GM19351 (cell line): ENCODE results near the gene OOEP.

Experiments used
- ATAC-seq: cut with Tn5 transposase; IDR thresholded peaks from one replicate; pipeline ENCODE4 v1.9.1; 2021; ENCODE audit warnings: mild to moderate bottlenecking, moderate library complexity; ENCODE audit not compliant: unreplicated experiment

Gene OOEP

DNA sequence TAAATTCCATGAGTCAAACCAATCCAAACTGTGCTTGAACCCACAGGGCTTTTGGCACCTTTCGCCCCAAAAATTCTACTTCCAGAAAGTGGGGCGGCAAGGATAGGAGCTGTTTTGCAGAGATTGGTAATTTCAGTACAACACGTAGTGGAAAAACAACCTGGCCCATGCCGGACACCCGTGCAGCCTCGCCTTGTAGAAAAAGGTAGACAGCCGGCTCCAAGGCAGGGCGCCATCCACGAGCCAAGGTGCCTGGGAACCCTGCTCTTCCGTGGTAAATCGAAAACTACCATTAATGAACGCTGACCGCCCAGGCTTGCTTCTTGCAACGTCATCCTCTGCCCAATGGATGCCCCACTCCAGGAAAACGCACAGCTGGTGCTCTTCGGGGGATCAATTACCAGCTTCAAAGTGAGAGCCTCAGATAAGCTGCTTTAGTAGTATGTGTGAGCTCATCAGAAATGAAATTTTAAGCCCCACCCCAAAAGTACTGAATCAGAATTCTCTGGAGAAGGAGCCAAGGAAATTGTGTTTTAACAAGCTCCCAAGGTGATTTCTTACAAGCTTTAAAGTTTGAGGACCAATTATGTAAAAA lies 1.8 kb downstream of the OOEP start:
- ATAC-seq = no peak

DNA sequence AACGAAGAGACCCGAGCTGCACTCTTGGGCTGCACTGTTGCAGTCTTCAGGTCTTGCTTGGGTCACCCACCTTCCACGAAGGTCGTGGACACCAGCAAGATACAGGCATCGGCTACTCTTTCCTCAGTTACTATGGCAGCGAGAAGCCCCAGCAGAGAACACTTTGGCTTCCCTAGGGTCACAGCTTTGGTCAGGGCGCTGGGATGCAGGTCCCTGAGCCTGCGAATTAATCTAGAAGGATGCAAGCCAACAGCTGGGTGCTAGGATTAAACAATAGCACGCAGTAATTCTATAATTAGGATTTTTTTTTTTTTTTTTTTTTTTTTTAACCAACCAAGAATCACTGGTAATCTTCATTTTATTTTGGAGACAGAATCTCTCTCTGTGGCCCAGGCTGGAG lies 5.1 kb downstream of the OOEP start:
- ATAC-seq = no peak

GRCh38 chr6:73364121-73364520 lies 5.6 kb downstream of the OOEP start:
- no peak for ATAC-seq

DNA sequence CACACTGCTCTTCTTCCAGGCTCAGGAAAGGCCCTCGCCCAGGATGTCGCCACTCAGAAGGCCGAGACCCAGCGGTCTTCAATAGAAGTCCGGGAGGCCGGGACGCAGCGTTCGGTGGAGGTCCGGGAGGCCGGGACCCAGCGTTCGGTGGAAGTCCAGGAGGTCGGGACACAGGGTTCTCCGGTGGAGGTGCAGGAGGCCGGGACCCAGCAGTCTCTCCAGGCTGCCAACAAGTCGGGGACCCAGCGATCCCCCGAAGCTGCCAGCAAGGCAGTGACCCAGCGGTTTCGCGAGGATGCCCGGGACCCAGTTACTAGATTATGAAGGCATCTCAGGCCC lies 6.2 kb downstream of the OOEP start:
- ATAC-seq = no peak

DNA sequence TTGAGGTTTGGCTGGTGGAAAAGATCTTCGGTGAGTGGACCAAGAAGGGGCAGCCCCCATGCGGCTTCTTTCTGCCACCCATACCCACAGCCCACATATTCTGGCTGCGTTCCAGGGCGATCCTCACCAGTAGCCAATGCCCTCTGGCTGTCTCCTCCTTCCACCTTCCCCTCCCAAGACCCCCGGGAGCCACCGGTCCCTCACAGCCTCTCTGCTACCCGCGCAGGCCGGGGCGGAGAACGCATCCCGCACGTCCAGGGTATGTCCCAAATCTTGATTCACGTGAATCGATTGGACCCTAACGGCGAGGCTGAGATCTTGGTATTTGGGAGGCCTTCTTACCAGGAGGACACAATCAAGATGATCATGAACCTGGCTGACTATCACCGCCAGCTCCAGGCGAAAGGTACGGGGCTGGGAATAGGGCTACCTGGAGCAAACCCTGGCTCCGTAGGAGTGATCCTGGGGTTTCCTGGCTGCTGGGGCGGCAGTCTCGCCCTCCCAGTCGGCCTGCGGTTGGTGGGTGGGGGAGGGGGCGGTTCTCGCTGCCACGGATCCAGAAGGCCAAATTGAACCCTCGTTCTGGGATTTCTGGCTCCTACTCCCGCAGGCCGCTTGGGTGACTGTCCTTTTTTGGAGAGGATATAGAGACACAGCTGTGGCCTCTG lies 6.7 kb downstream of the OOEP start:
- ATAC-seq = no peak

- no peak for ATAC-seq
Observed at GRCh38 chr6:73362358-73362757, 7.3 kb downstream of the OOEP start, which contains the start of gene KHDC3L. KHDC3L (plus strand) TSS chr6:73362658; CDS start chr6:73362730, 72 bp downstream.

- ATAC-seq = no peak
Observed at GRCh38 chr6:73353636-73354593, 15.8 kb downstream of the OOEP start, which contains the start of gene DPPA5. DPPA5 (minus strand) TSS chr6:73354276; CDS start chr6:73354225, 51 bp downstream.

DNA sequence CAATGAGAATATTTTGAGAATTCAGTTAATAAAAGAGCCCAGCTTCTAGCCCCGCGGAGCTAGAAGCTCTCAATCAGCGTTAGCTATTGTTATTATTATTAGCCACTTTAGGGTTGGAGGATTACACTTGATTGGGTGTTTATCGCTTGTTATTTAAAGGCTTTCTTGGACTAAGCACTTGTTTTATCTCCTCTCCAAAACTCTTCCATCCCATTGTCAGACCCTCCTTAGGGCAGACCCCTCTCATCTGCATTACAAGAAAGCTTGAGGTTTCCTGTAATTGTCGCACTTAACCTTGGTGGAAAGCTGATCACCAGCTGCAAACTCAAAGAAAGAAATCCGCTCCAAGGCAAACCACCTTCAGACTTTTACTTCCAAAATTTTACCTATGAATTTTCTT lies 20.4 kb downstream of the OOEP start:
- ATAC-seq = no peak

DNA sequence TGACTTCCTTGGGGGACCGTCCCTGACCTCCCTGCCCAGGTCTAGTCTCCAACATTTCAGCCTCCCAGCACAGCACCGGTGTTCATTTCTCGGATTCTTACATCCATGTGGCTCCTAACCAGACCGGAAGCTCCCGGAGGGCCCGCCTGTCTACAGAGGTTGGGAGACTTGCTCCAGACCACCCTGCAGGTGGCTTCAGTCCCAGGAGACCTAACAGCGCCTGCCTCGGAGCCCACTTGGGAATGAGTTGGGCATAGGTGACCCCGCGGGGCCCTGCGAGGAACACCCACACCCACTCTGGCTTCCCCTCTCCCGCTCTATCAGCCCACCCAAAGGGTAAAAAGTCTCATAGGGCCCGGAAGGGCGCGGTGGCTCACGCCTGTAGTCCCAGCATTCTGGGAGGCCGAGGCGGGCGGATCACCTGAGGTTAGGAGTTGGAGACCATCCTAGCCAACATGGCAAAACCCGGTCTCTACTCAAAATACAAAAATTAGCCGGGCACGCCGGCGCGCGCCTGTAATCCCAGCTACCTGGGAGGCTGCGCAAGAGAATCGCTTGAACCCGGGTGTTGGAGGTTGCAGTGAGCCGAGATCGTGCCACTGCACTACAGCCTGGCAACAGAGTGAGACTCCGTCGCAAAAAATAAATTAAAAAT lies 21.0 kb downstream of the OOEP start:
- ATAC-seq = no peak

DNA sequence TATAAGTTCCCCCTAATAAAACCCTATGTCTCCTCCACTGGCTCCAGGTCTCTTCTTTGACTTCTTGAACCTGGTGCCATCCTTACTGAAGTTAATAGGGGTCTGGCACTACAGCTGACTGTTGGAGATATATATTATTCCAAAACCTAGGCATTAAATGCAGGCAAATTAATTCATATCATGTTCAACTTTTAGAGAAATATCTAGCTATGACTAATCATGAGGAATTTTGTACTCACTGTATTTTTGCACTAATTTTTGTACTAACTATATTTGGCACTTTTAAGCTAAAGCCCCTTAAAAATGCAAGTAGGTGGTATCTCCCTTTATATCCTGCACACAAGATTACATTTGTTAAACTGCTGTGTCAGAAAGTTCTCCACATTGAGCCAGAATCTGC lies 26.5 kb downstream of the OOEP start:
- ATAC-seq = no peak

GRCh38 chr6:73342174-73342573 lies 27.5 kb downstream of the OOEP start:
- ATAC-seq = no peak

GRCh38 chr6:73341335-73341734 lies 28.4 kb downstream of the OOEP start:
- no peak for ATAC-seq

DNA sequence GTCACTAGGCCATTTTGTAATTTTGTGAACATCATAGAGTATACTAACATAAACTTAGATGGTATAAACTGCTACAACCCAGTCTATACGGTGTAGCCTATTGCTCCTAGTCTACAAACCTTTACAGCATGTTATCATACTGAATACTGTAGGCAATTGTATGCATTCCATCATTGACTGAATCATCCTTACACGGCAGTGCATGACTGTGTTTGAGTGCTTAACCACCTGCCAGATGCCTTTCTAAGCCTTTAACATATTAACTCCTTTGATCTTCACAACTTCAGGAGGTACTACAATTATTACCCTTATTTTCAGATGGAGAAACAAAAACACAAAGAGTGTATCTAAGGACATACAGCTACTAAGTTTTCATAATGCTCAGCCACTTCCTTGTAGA lies 29.6 kb downstream of the OOEP start:
- no peak for ATAC-seq

- no peak for ATAC-seq
Observed at GRCh38 chr6:73339340-73339739, 30.4 kb downstream of the OOEP start.

DNA sequence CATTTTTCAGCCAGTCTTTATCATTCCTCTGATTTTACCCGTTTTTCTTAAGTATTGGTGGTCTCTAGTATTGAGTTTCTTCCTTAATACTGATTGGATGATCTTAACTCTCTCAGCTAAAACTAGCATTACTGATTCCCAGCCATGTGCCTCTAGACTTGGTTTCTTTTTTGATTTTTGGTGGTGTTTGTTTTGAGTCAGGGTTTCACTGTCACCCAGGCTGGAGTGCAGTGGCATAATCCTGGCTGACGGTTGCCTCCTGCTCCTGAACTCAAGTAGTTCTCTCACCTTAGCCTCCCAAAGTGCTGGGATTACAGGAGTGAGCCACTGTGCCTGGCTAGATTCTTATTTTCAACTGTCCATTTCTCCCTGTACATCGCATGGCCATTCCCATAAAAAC lies 40.5 kb downstream of the OOEP start:
- peak; percentile 75 for ATAC-seq

- no peak for ATAC-seq
Observed at GRCh38 chr6:73328790-73329189, 40.9 kb downstream of the OOEP start.

DNA sequence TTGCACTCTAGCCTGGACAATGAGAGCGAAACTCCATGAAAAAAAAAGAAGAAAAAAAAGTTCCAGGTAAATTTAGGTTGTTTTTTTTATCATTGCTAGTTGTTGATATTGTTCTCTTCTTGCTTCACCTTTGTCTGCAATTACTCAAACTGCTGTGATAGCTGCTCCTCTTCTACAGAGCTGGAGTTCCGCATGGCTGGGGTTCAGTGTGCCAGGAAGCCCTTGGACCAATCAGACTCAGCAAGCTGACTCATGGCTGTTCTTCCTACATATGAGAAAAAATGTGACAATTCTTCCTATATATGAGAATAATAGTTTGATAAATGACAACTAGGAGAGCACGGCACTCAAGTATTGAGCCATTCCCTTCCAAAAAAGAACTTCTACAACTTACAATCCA lies 44.0 kb downstream of the OOEP start:
- no peak for ATAC-seq

DNA sequence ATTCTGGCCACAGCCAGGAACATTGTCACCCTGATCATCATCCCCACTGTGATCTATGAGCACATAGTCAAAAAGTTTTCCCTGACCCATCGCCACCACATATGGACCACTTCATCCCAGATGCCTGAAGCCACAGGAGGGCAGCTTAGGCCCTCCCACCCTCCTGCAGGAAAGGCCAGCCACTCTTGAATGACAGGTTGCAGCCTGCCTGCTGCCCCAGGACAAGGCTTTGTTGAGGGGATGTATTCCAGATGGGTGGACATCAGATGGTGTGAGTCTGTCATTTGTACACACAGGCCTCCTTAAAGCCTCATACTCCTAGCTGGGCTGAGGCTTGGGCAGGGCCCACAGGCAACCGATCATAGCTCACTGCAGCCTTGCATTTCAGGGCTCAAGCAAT lies 46.4 kb downstream of the OOEP start:
- no peak for ATAC-seq
